PC-3 (cell line): ENCODE measurements around the gene AHSA1. TPM values are rescaled to one million over a fixed set of nuclear protein-coding genes. Genes with fewer than 3 reads are reported as not detected.

ENCODE experiments used
- ATAC-seq: fragments of 200-7000 bp; cut with Tn5 transposase; 2 replicates; pipeline ENCODE4 v1.9.1; 2020; ENCODE audit warnings: mild to moderate bottlenecking, moderate library complexity
- BruUV-seq: library from RNA; stranded (reverse); fragments of 400-500 nt; replicated peaks from 2 replicates; lab custom pipeline; 2021; lab: Mats Ljungman, UMichigan
- CTCF ChIA-PET: fragments of 300-600 bp; sonication (Branson Sonifier 250); formaldehyde crosslinking; loops from one replicate; lab custom pipeline; 2022; ENCODE audit warnings: antibody characterized with exemption; lab: Charles Lee
- POLR2A ChIA-PET: fragments of 300-600 bp; sonication (Branson Sonifier 250); formaldehyde crosslinking; loops from one replicate; lab custom pipeline; 2022; ENCODE audit warnings: antibody characterized with exemption; ENCODE audit not compliant: unreplicated experiment; lab: Charles Lee
- DNase-seq: peaks from one replicate; pipeline ENCODE4 v3.0.0-alpha.2; 2015
- H2AFZ ChIP-seq: fragments of 300-600 bp; sonication (generic); 2 replicates; pipeline ENCODE4 v1.6.0; 2016; ENCODE audit warnings: antibody characterized with exemption, low read length
- H3F3A ChIP-seq: fragments of 300-600 bp; sonication (generic); one replicate; pipeline ENCODE4 v1.6.0; 2017; ENCODE audit warnings: antibody characterized with exemption, low read length, control low read depth, mild to moderate bottlenecking; ENCODE audit not compliant: unreplicated experiment
- H3K27ac ChIP-seq: fragments of 300-600 bp; sonication (generic); 2 replicates; pipeline ENCODE4 v1.5.1; 2016; ENCODE audit warnings: mild to moderate bottlenecking, low read length
- H3K27me3 ChIP-seq: fragments of 300-600 bp; sonication (generic); 2 replicates; pipeline ENCODE4 v1.6.1; 2016; ENCODE audit warnings: low read length, mixed read lengths
- H3K36me3 ChIP-seq: fragments of 300-600 bp; sonication (generic); 2 replicates; pipeline ENCODE4 v1.6.1; 2016; ENCODE audit warnings: low read depth, mixed run types, low read length, mixed read lengths
- H3K4me1 ChIP-seq: fragments of 300-600 bp; sonication (generic); 2 replicates; pipeline ENCODE4 v1.5.1; 2016; ENCODE audit warnings: low read length; ENCODE audit not compliant: insufficient read depth
- H3K4me2 ChIP-seq: fragments of 300-600 bp; sonication (generic); 2 replicates; pipeline ENCODE4 v1.6.0; 2016; ENCODE audit warnings: low read length
- H3K4me3 ChIP-seq: fragments of 300-600 bp; sonication (generic); 2 replicates; pipeline ENCODE4 v1.5.1; 2016; ENCODE audit warnings: mild to moderate bottlenecking, low read length, mixed read lengths
- H3K79me2 ChIP-seq: fragments of 300-600 bp; sonication (generic); 2 replicates; pipeline ENCODE4 v1.6.1; 2017; ENCODE audit warnings: low read length, mixed read lengths
- H3K9ac ChIP-seq: fragments of 300-600 bp; sonication (generic); 2 replicates; pipeline ENCODE4 v1.6.0; 2016; ENCODE audit warnings: mild to moderate bottlenecking, low read length
- H3K9me2 ChIP-seq: fragments of 300-600 bp; sonication (generic); replicated peaks from 2 replicates; pipeline ENCODE4 v1.6.1; 2016; ENCODE audit warnings: mixed run types, low read length, mixed read lengths
- H3K9me3 ChIP-seq: fragments of 300-600 bp; sonication (generic); 2 replicates; pipeline ENCODE4 v1.6.1; 2016; ENCODE audit warnings: low read length, mixed read lengths
- H4K20me1 ChIP-seq: fragments of 300-600 bp; sonication (generic); 2 replicates; pipeline ENCODE4 v1.6.1; 2016; ENCODE audit warnings: low read length, mixed read lengths
- CTCF ChIP-seq: fragments of 300-600 bp; sonication (generic); conservative IDR thresholded peaks from 2 replicates; pipeline ENCODE4 v1.5.1; 2017; ENCODE audit warnings: antibody characterized with exemption, low read depth, mild to moderate bottlenecking, low read length
- EZH2 ChIP-seq: fragments of 300-600 bp; sonication (generic); IDR thresholded peaks from one replicate; pipeline ENCODE4 v1.6.1; 2017; ENCODE audit warnings: antibody characterized with exemption, mild to moderate bottlenecking, low read length; ENCODE audit not compliant: unreplicated experiment
- EZH2phosphoT487 ChIP-seq: fragments of 300-600 bp; sonication (generic); IDR thresholded peaks from 2 replicates; pipeline ENCODE4 v1.6.1; 2018; ENCODE audit warnings: mild to moderate bottlenecking, antibody characterized with exemption, low read length, borderline replicate concordance
- intact Hi-C: fragments of 100-400 bp; cut with micrococcal nuclease; formaldehyde crosslinking; loops from 2 replicates; pipeline ENCODE4 v1.9.0; 2023
- total RNA-seq: library from RNA; depleted of rRNA; stranded (reverse); fragments of >200 nt; gene quantifications from 2 replicates; pipeline ENCODE4 v1.2.3, GENCODE V29; 2014

Gene AHSA1
- total RNA-seq, 1 experiment from 2014 or later, result 215 TPM

GRCh38 chr14:77416836-77417235 lies 41.1 kb upstream of the AHSA1 start:
- Histone ChIP-seq H3K27ac (no peak overlapping the region), H3K4me2 (no peak overlapping the region), H3K4me3 (no peak overlapping the region), H3F3A (no peaks in the 10 kb centered on the region), H3K9me3 (no peaks in the 10 kb centered on the region), H3K9ac (no peak overlapping the region), H4K20me1 (no peaks in the 10 kb centered on the region), H2AFZ (no peak overlapping the region), H3K4me1 (peaks cover 4% of the 10 kb centered on the region; the same call in 1 of the 2 replicates), H3K9me2 (no peaks in the 10 kb centered on the region), H3K36me3 (no peaks in the 10 kb centered on the region), H3K79me2 (no peaks in the 10 kb centered on the region), H3K27me3 (no peaks in the 10 kb centered on the region)
- BruUV-seq, result no TSS peak
- CTCF ChIA-PET, result no interaction called here
- POLR2A ChIA-PET, result no interaction called here
- TF ChIP-seq CTCF, result no peak
- TF ChIP-seq EZH2phosphoT487, result no peak
- TF ChIP-seq EZH2, result no peak
- ATAC-seq (no peak), DNase-seq (no peak)
- intact Hi-C loops, result no loop called here

- POLR2A ChIA-PET, result no interaction called here
- CTCF ChIA-PET, result no interaction called here
Measured at GRCh38 chr14:77421201-77421600, 36.7 kb upstream of the AHSA1 start.

GRCh38 chr14:77423423-77423822 lies 34.5 kb upstream of the AHSA1 start, which contains the start of gene NOXRED1:
Gene NOXRED1, minus strand, starts transcription at chr14:77423523. Its CDS starts 634 bp downstream, at chr14:77422889.
- TF ChIP-seq CTCF (no peak), EZH2 (no peak)
- H3K4me3 ChIP-seq, result no peak within 1 kb of the TSS
- H4K20me1 ChIP-seq, result no peaks in the 10 kb centered on the region
- no peaks in the 10 kb centered on the region for H3K9me2 ChIP-seq
- peaks cover 4% of the 10 kb centered on the region; the same call in 1 of the 2 replicates for H3K4me1 ChIP-seq
- no peaks in the 10 kb centered on the region for H3K79me2 ChIP-seq
- ChIA-PET POLR2A (no interaction called here), CTCF (no interaction called here)
- H3F3A ChIP-seq, result no peaks in the 10 kb centered on the region
- intact Hi-C loops, result no loop called here
- DNase-seq (no peak), ATAC-seq (no peak)
- no peak within 1 kb of the TSS for H3K4me2 ChIP-seq
- no peaks in the 10 kb centered on the region for H3K27me3 ChIP-seq
- H3K9me3 ChIP-seq, result no peaks in the 10 kb centered on the region
- BruUV-seq, result no TSS peak
- peaks cover 36% of the 10 kb centered on the region for H3K36me3 ChIP-seq
- no peak within 1 kb of the TSS for H2AFZ ChIP-seq
- H3K9ac ChIP-seq, result no peak within 1 kb of the TSS
- H3K27ac ChIP-seq, result no peak within 1 kb of the TSS

More at GRCh38 chr14:77421201-77421600, 36.7 kb upstream of the AHSA1 start:
- ATAC-seq (no peak), DNase-seq (peak; percentile 47)
- H3K4me1 ChIP-seq, result peaks cover 4% of the 10 kb centered on the region; the same call in 1 of the 2 replicates
- peaks cover 17% of the 10 kb centered on the region for H3K36me3 ChIP-seq
- H3K9ac ChIP-seq, result no peak overlapping the region
- H3K79me2 ChIP-seq, result no peaks in the 10 kb centered on the region
- intact Hi-C loops, result no loop called here
- H3K9me2 ChIP-seq, result no peaks in the 10 kb centered on the region
- BruUV-seq, result no TSS peak
- no peaks in the 10 kb centered on the region for H3F3A ChIP-seq
- H3K27me3 ChIP-seq, result no peaks in the 10 kb centered on the region
- H2AFZ ChIP-seq, result no peak overlapping the region
- H4K20me1 ChIP-seq, result no peaks in the 10 kb centered on the region
- no peak for TF ChIP-seq EZH2phosphoT487
- H3K27ac ChIP-seq, result no peak overlapping the region
- H3K4me3 ChIP-seq, result no peak overlapping the region
- no peak overlapping the region for H3K4me2 ChIP-seq
- no peaks in the 10 kb centered on the region for H3K9me3 ChIP-seq
